WTC11 (cell line): ENCODE measurements around the gene PRR19.

Experiments
- MYBL2 ChIP-seq: sonication (generic); formaldehyde crosslinking; IDR thresholded peaks from 2 replicates; pipeline ENCODE4 v1.8.1; 2023; ENCODE audit warnings: mild to moderate bottlenecking, moderate library complexity, missing genetic modification reagents
- NFE2L1 ChIP-seq: sonication (generic); formaldehyde crosslinking; IDR thresholded peaks from 2 replicates; pipeline ENCODE4 v1.8.1; 2023; ENCODE audit warnings: missing genetic modification reagents
- ZBTB21 ChIP-seq: sonication (generic); formaldehyde crosslinking; IDR thresholded peaks from 2 replicates; pipeline ENCODE4 v1.8.1; 2023; ENCODE audit warnings: mild to moderate bottlenecking, missing genetic modification reagents, borderline replicate concordance
- TF ChIP-seq, protein P1 (sequence below): sonication (generic); formaldehyde crosslinking; IDR thresholded peaks from 2 replicates; pipeline ENCODE4 v1.8.1; 2023; ENCODE audit warnings: mild to moderate bottlenecking, missing genetic modification reagents, moderate library complexity
- TF ChIP-seq, protein P2 (sequence below): fragments of 200-600 bp; IDR thresholded peaks from 2 replicates; pipeline ENCODE4 v1.8.0; 2022; ENCODE audit warnings: antibody characterized with exemption
- TF ChIP-seq, protein P3 (sequence below): sonication (generic); formaldehyde crosslinking; IDR thresholded peaks from 2 replicates; pipeline ENCODE4 v1.8.0; 2022; ENCODE audit warnings: mild to moderate bottlenecking, missing genetic modification reagents
- TF ChIP-seq, protein P4 (sequence below): fragments of 250-450 bp; sonication (Bioruptor Pico); IDR thresholded peaks from 2 replicates; pipeline ENCODE4 v1.9.0; 2021; ENCODE audit warnings: mild to moderate bottlenecking
- TF ChIP-seq, protein P5 (sequence below): sonication (generic); formaldehyde crosslinking; IDR thresholded peaks from 2 replicates; pipeline ENCODE4 v1.8.0; 2022; ENCODE audit warnings: missing genetic modification reagents
- TF ChIP-seq, protein P6 (sequence below): sonication (generic); formaldehyde crosslinking; IDR thresholded peaks from 2 replicates; pipeline ENCODE4 v1.8.0; 2023; ENCODE audit warnings: missing genetic modification reagents

DNA sequence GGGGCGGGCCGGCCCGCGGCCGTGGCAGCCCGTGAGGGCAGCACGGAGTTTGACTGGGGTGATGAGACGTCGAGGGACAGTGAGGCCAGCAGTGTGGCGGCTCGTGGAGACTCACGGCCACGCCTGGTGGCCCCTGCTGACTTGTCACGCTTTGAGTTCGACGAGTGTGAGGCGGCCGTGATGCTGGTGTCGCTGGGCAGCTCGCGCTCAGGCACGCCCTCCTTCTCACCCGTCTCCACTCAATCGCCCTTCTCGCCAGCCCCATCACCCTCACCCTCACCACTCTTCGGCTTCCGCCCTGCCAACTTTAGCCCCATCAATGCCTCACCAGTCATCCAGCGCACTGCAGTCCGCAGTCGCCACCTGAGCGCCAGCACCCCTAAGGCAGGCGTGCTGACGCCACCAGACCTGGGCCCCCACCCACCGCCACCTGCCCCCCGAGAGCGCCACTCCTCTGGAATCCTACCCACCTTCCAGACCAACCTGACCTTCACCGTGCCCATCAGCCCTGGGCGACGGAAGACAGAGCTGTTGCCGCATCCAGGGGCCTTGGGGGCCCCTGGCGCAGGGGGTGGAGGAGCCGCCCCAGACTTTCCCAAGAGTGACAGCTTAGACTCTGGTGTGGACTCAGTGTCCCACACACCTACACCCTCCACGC, 28.4 kb upstream of the PRR19 start:
- TF ChIP-seq, protein P1, sequence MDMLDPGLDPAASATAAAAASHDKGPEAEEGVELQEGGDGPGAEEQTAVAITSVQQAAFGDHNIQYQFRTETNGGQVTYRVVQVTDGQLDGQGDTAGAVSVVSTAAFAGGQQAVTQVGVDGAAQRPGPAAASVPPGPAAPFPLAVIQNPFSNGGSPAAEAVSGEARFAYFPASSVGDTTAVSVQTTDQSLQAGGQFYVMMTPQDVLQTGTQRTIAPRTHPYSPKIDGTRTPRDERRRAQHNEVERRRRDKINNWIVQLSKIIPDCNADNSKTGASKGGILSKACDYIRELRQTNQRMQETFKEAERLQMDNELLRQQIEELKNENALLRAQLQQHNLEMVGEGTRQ = no peak
- TF ChIP-seq, protein P2, sequence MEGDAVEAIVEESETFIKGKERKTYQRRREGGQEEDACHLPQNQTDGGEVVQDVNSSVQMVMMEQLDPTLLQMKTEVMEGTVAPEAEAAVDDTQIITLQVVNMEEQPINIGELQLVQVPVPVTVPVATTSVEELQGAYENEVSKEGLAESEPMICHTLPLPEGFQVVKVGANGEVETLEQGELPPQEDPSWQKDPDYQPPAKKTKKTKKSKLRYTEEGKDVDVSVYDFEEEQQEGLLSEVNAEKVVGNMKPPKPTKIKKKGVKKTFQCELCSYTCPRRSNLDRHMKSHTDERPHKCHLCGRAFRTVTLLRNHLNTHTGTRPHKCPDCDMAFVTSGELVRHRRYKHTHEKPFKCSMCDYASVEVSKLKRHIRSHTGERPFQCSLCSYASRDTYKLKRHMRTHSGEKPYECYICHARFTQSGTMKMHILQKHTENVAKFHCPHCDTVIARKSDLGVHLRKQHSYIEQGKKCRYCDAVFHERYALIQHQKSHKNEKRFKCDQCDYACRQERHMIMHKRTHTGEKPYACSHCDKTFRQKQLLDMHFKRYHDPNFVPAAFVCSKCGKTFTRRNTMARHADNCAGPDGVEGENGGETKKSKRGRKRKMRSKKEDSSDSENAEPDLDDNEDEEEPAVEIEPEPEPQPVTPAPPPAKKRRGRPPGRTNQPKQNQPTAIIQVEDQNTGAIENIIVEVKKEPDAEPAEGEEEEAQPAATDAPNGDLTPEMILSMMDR = no peak
- TF ChIP-seq MYBL2 (no peak), ZBTB21 (CRISPR knock-in tag) (no peak), NFE2L1 (no peak)
- TF ChIP-seq, protein P3, sequence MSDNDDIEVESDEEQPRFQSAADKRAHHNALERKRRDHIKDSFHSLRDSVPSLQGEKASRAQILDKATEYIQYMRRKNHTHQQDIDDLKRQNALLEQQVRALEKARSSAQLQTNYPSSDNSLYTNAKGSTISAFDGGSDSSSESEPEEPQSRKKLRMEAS (CRISPR knock-in tag) = no peak
- TF ChIP-seq, protein P4, sequence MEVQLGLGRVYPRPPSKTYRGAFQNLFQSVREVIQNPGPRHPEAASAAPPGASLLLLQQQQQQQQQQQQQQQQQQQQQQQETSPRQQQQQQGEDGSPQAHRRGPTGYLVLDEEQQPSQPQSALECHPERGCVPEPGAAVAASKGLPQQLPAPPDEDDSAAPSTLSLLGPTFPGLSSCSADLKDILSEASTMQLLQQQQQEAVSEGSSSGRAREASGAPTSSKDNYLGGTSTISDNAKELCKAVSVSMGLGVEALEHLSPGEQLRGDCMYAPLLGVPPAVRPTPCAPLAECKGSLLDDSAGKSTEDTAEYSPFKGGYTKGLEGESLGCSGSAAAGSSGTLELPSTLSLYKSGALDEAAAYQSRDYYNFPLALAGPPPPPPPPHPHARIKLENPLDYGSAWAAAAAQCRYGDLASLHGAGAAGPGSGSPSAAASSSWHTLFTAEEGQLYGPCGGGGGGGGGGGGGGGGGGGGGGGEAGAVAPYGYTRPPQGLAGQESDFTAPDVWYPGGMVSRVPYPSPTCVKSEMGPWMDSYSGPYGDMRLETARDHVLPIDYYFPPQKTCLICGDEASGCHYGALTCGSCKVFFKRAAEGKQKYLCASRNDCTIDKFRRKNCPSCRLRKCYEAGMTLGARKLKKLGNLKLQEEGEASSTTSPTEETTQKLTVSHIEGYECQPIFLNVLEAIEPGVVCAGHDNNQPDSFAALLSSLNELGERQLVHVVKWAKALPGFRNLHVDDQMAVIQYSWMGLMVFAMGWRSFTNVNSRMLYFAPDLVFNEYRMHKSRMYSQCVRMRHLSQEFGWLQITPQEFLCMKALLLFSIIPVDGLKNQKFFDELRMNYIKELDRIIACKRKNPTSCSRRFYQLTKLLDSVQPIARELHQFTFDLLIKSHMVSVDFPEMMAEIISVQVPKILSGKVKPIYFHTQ (CRISPR knock-in tag) = no peak
- TF ChIP-seq, protein P5, sequence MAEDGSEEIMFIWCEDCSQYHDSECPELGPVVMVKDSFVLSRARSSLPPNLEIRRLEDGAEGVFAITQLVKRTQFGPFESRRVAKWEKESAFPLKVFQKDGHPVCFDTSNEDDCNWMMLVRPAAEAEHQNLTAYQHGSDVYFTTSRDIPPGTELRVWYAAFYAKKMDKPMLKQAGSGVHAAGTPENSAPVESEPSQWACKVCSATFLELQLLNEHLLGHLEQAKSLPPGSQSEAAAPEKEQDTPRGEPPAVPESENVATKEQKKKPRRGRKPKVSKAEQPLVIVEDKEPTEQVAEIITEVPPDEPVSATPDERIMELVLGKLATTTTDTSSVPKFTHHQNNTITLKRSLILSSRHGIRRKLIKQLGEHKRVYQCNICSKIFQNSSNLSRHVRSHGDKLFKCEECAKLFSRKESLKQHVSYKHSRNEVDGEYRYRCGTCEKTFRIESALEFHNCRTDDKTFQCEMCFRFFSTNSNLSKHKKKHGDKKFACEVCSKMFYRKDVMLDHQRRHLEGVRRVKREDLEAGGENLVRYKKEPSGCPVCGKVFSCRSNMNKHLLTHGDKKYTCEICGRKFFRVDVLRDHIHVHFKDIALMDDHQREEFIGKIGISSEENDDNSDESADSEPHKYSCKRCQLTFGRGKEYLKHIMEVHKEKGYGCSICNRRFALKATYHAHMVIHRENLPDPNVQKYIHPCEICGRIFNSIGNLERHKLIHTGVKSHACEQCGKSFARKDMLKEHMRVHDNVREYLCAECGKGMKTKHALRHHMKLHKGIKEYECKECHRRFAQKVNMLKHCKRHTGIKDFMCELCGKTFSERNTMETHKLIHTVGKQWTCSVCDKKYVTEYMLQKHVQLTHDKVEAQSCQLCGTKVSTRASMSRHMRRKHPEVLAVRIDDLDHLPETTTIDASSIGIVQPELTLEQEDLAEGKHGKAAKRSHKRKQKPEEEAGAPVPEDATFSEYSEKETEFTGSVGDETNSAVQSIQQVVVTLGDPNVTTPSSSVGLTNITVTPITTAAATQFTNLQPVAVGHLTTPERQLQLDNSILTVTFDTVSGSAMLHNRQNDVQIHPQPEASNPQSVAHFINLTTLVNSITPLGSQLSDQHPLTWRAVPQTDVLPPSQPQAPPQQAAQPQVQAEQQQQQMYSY (CRISPR knock-in tag) = no peak
- TF ChIP-seq, protein P6, sequence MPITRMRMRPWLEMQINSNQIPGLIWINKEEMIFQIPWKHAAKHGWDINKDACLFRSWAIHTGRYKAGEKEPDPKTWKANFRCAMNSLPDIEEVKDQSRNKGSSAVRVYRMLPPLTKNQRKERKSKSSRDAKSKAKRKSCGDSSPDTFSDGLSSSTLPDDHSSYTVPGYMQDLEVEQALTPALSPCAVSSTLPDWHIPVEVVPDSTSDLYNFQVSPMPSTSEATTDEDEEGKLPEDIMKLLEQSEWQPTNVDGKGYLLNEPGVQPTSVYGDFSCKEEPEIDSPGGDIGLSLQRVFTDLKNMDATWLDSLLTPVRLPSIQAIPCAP (CRISPR knock-in tag) = no peak
